H1 (cell line): ENCODE results near the gene KPNA6. TPM values are rescaled to one million over a fixed set of nuclear protein-coding genes. Genes with fewer than 3 reads are reported as not detected.

Experiments
- CTCF ChIA-PET: fragments of 300-600 bp; sonication (Branson Sonifier 250); formaldehyde crosslinking; loops from one replicate; lab custom pipeline; 2021; ENCODE audit not compliant: partially characterized antibody; lab: Charles Lee
- POLR2A ChIA-PET: fragments of 300-600 bp; sonication (Branson Sonifier 250); formaldehyde crosslinking; loops from one replicate; lab custom pipeline; 2021; ENCODE audit warnings: inconsistent platforms; ENCODE audit not compliant: partially characterized antibody; lab: Charles Lee
- DNase-seq, 2 experiments: peaks; one replicate each; pipeline versions ENCODE4 v3.0.0 to v3.0.0-alpha.2; 2010 to 2022; ENCODE audit warnings: low spot score in 2 of 2, low read depth in 1 of 2, mixed read lengths in 1 of 2
- FAIRE-seq: peaks from 2 replicates; lab custom pipeline; 2011; peaks lifted over from hg19 to GRCh38; lab: Jason Lieb, UNC
- H2AFZ ChIP-seq: 2 replicates; pipeline ENCODE4 v1.8.1; 2012; ENCODE audit warnings: low read length, inconsistent platforms
- H2AK5ac ChIP-seq: 2 replicates; pipeline ENCODE4 v1.6.1; 2013; ENCODE audit warnings: low read depth, low read length
- H2BK120ac ChIP-seq: replicated peaks from 2 replicates; pipeline ENCODE3; 2013; ENCODE audit warnings: low read depth, low read length, inconsistent platforms
- H2BK12ac ChIP-seq: 2 replicates; pipeline ENCODE4 v1.6.1; 2013; ENCODE audit warnings: low read depth, low read length
- H2BK15ac ChIP-seq: 2 replicates; pipeline ENCODE4 v1.6.1; 2013; ENCODE audit warnings: low read length
- H2BK20ac ChIP-seq: 2 replicates; pipeline ENCODE4 v1.6.1; 2013; ENCODE audit warnings: low read length
- H2BK5ac ChIP-seq: 2 replicates; pipeline ENCODE4 v1.6.1; 2013; ENCODE audit warnings: low read depth, low read length
- H3K14ac ChIP-seq: 2 replicates; pipeline ENCODE4 v1.6.1; 2013; ENCODE audit warnings: inconsistent platforms; ENCODE audit not compliant: insufficient read length
- H3K18ac ChIP-seq: 2 replicates; pipeline ENCODE4 v1.6.1; 2013; ENCODE audit warnings: low read length; ENCODE audit errors: extremely low read depth
- H3K23ac ChIP-seq: 2 replicates; pipeline ENCODE4 v1.6.1; 2013; ENCODE audit warnings: inconsistent platforms; ENCODE audit not compliant: insufficient read length
- H3K23me2 ChIP-seq: 2 replicates; pipeline ENCODE4 v1.6.1; 2013; ENCODE audit warnings: low read depth, low read length
- H3K27ac ChIP-seq: 2 replicates; pipeline ENCODE4 v1.6.1; 2011; ENCODE audit warnings: low read depth, low read length, inconsistent platforms
- H3K27me3 ChIP-seq, 4 experiments: replicated peaks in 1 of 4; 1 replicate in 1 of 4; 2 replicates in 3 of 4; pipeline versions ENCODE4 v1.6.1 to v1.8.1; 2011 to 2013; ENCODE audit warnings: low read length in 3 of 4, mild to moderate bottlenecking in 3 of 4, inconsistent platforms in 2 of 4, mixed read lengths in 2 of 4, moderate library complexity in 1 of 4; ENCODE audit not compliant: control insufficient read depth in 3 of 4, insufficient read depth in 3 of 4; ENCODE audit errors: extremely low read depth in 1 of 4
- H3K36me3 ChIP-seq, 4 experiments: 2 replicates each; pipeline versions ENCODE4 v1.6.1 to v1.8.1; 2011 to 2013; ENCODE audit warnings: mild to moderate bottlenecking in 4 of 4, low read length in 3 of 4, moderate library complexity in 2 of 4, control low read depth in 1 of 4, inconsistent platforms in 1 of 4; ENCODE audit not compliant: insufficient read depth in 4 of 4, control insufficient read depth in 2 of 4
- H3K4ac ChIP-seq: replicated peaks from 2 replicates; pipeline ENCODE3; 2013; ENCODE audit warnings: low read length, low read depth, mixed read lengths, inconsistent platforms; ENCODE audit not compliant: insufficient read length
- H3K4me1 ChIP-seq, 4 experiments: replicated peaks in 1 of 4; 1 replicate in 1 of 4; 2 replicates in 3 of 4; pipeline versions ENCODE4 v1.6.1 to v1.8.1; 2011 to 2013; ENCODE audit warnings: low read length in 3 of 4, inconsistent platforms in 2 of 4, mixed read lengths in 1 of 4; ENCODE audit not compliant: insufficient read depth in 4 of 4, control insufficient read depth in 3 of 4
- H3K4me2 ChIP-seq, 2 experiments: 2 replicates each; pipeline versions ENCODE4 v1.6.1 to v1.8.1; 2011 to 2013; ENCODE audit warnings: low read depth in 2 of 2, low read length in 2 of 2, control low read depth in 1 of 2, inconsistent platforms in 1 of 2, mild to moderate bottlenecking in 1 of 2; ENCODE audit not compliant: insufficient read depth in 1 of 2
- H3K4me3 ChIP-seq, 4 experiments: fragments of 200-600, 300-600 bp in 1 of 4; sonication (generic), shearing (Covaris generic), sonication (Bioruptor Twin) in 1 of 4; 2 replicates each; pipeline versions ENCODE4 v1.5.1 to v1.8.1; 2011 to 2016; ENCODE audit warnings: low read length in 4 of 4, low read depth in 3 of 4, control low read depth in 2 of 4, inconsistent platforms in 2 of 4, mild to moderate bottlenecking in 2 of 4, mixed read lengths in 1 of 4, moderate library complexity in 1 of 4; ENCODE audit not compliant: insufficient read depth in 2 of 4; ENCODE audit errors: extremely low read depth in 1 of 4
- H3K56ac ChIP-seq: replicated peaks from 2 replicates; pipeline ENCODE3; 2013; ENCODE audit warnings: low read depth, mild to moderate bottlenecking, mixed read lengths, low read length, inconsistent platforms; ENCODE audit not compliant: insufficient read length
- H3K79me1 ChIP-seq: 2 replicates; pipeline ENCODE4 v1.6.1; 2013; ENCODE audit warnings: low read depth, low read length, control low read depth
- H3K79me2 ChIP-seq, 2 experiments: 2 replicates each; pipeline versions ENCODE4 v1.6.1 to v1.8.1; 2012 to 2013; ENCODE audit warnings: low read length in 2 of 2, mild to moderate bottlenecking in 2 of 2, inconsistent platforms in 1 of 2; ENCODE audit not compliant: insufficient read depth in 2 of 2, control insufficient read depth in 1 of 2
- H3K9ac ChIP-seq, 4 experiments: replicated peaks in 1 of 4; 1 replicate in 1 of 4; 2 replicates in 3 of 4; pipeline versions ENCODE4 v1.6.1 to v1.8.1; 2011 to 2013; ENCODE audit warnings: low read depth in 3 of 4, low read length in 3 of 4, control low read depth in 2 of 4, mild to moderate bottlenecking in 2 of 4, moderate library complexity in 2 of 4, inconsistent platforms in 1 of 4; ENCODE audit errors: extremely low read depth in 1 of 4
- H3K9me3 ChIP-seq, 2 experiments: 2 replicates each; pipeline versions ENCODE4 v1.6.1 to v1.8.1; 2012 to 2013; ENCODE audit warnings: mild to moderate bottlenecking in 2 of 2, moderate library complexity in 2 of 2, control low read depth in 1 of 2, inconsistent platforms in 1 of 2, low read depth in 1 of 2, low read length in 1 of 2, mixed read lengths in 1 of 2; ENCODE audit not compliant: insufficient read depth in 2 of 2
- H4K20me1 ChIP-seq, 2 experiments: replicated peaks in 1 of 2; 2 replicates each; pipeline versions ENCODE3 to v1.8.1; 2011 to 2013; ENCODE audit warnings: inconsistent platforms in 2 of 2, low read length in 2 of 2, mild to moderate bottlenecking in 1 of 2; ENCODE audit not compliant: insufficient read depth in 2 of 2, control insufficient read depth in 1 of 2
- H4K5ac ChIP-seq: 2 replicates; pipeline ENCODE4 v1.6.1; 2013; ENCODE audit warnings: low read length, low read depth, mixed read lengths, inconsistent platforms; ENCODE audit not compliant: insufficient read length
- H4K8ac ChIP-seq: 2 replicates; pipeline ENCODE4 v1.8.0; 2013; ENCODE audit warnings: mild to moderate bottlenecking, moderate library complexity, low read length, inconsistent platforms; ENCODE audit not compliant: insufficient read depth; ENCODE audit errors: extremely low read depth
- H4K91ac ChIP-seq: replicated peaks from 2 replicates; pipeline ENCODE3; 2013; ENCODE audit warnings: low read length, mixed read lengths, inconsistent platforms; ENCODE audit not compliant: insufficient read length
- ASH2L ChIP-seq: fragments of 200-600, 300-600 bp; sonication (generic); IDR thresholded peaks from one replicate; pipeline ENCODE4 v1.7.1; 2017; ENCODE audit warnings: low read length
- CHD2 ChIP-seq: IDR thresholded peaks from 2 replicates; pipeline ENCODE4 v1.6.1; 2012; ENCODE audit warnings: low read length, improper control_type of control experiment
- EGR1 ChIP-seq: IDR thresholded peaks from 2 replicates; pipeline ENCODE4 v1.6.1; 2011; ENCODE audit warnings: low read depth, low read length, borderline replicate concordance
- FOSL1 ChIP-seq: IDR thresholded peaks from 2 replicates; pipeline ENCODE4 v1.6.1; 2011; ENCODE audit warnings: mild to moderate bottlenecking, low read depth, low read length, moderate library complexity; ENCODE audit not compliant: insufficient read depth
- KDM4A ChIP-seq: IDR thresholded peaks from one replicate; pipeline ENCODE4 v1.7.1; 2012; ENCODE audit warnings: low read depth, mild to moderate bottlenecking, moderate library complexity, low read length, inconsistent platforms; ENCODE audit not compliant: severe bottlenecking
- PHF8 ChIP-seq: fragments of 200-600 bp; sonication (generic); conservative IDR thresholded peaks from 2 replicates; pipeline ENCODE4 v1.7.1; 2012; ENCODE audit warnings: low read depth, mild to moderate bottlenecking, inconsistent platforms, low read length, moderate library complexity
- RBBP5 ChIP-seq: IDR thresholded peaks from 2 replicates; pipeline ENCODE4 v1.7.1; 2012; ENCODE audit warnings: low read depth, mild to moderate bottlenecking, inconsistent platforms, low read length, moderate library complexity, borderline replicate concordance
- RFX5 ChIP-seq: IDR thresholded peaks from 2 replicates; pipeline ENCODE4 v1.6.1; 2011; ENCODE audit warnings: low read depth, low read length, improper control_type of control experiment, borderline replicate concordance
- SAP30 ChIP-seq: fragments of 300-600 bp; sonication (generic); IDR thresholded peaks from 2 replicates; pipeline ENCODE4 v1.7.1; 2012; ENCODE audit warnings: low read length, moderate library complexity, mild to moderate bottlenecking, inconsistent platforms; ENCODE audit not compliant: insufficient read depth, insufficient replicate concordance
- SIRT6 ChIP-seq: IDR thresholded peaks from one replicate; pipeline ENCODE4 v1.7.1; 2012; ENCODE audit warnings: low read length, inconsistent platforms
- SUZ12 ChIP-seq: fragments of 200-600 bp; sonication (generic); IDR thresholded peaks from 2 replicates; pipeline ENCODE4 v1.6.1; 2012; ENCODE audit warnings: mild to moderate bottlenecking, inconsistent platforms, low read length, moderate library complexity, mixed read lengths
- TAF7 ChIP-seq: optimal IDR thresholded peaks from 2 replicates; pipeline ENCODE3; 2011; ENCODE audit warnings: low read depth, mild to moderate bottlenecking, inconsistent platforms, low read length, moderate library complexity, borderline replicate concordance
- TBP ChIP-seq: IDR thresholded peaks from 2 replicates; pipeline ENCODE4 v1.6.1; 2011; ENCODE audit warnings: low read depth, low read length, improper control_type of control experiment
- WGBS, 2 experiments: shearing (Covaris generic) in 1 of 2; methylation state at CpG; one replicate each; pipeline versions ENCODE4 v1.1.6 to v1.1.7; 2013 to 2015; ENCODE audit warnings: low lambda C conversion rate in 2 of 2, mixed read lengths in 2 of 2, inconsistent platforms in 1 of 2, low coverage in 1 of 2, missing lambda C conversion rate in 1 of 2; ENCODE audit not compliant: insufficient replicate concordance in 2 of 2, insufficient coverage in 1 of 2, insufficient read length in 1 of 2; ENCODE audit errors: extremely low coverage in 1 of 2, missing lambda C conversion rate in 1 of 2; 5-methylcytosine and 5-hydroxymethylcytosine counted together
- polyA plus RNA-seq, 7 experiments: library from polyadenylated mRNA; depleted of rRNA in 3 of 7; stranded (reverse) in 5 of 7; unstranded in 2 of 7; fragments of >200 nt in 5 of 7; fragments of 200-250 nt in 2 of 7; gene quantifications; 1 replicate in 5 of 7; 2 replicates in 1 of 7; 4 replicates in 1 of 7; pipeline versions ENCODE4 v1.2.1 to v1.2.3, GENCODE V29; 2011 to 2013; ENCODE audit warnings: missing spikeins in 2 of 7, mixed read lengths in 2 of 7
- total RNA-seq: library from RNA; stranded (reverse); fragmentation: NEBNext Ultra II Directional; extraction: Animal tissue kit (Norgen Biotek cat#: 25700); gene quantifications from 2 replicates; pipeline ENCODE4 v1.2.1, GENCODE V29; 2021

Gene KPNA6
- total and polyA plus RNA-seq, 2 of the 8 experiments (the other 6 are each of a cell fraction or from before 2014, with no cell fraction given) = 24.2 to 120 TPM

DNA sequence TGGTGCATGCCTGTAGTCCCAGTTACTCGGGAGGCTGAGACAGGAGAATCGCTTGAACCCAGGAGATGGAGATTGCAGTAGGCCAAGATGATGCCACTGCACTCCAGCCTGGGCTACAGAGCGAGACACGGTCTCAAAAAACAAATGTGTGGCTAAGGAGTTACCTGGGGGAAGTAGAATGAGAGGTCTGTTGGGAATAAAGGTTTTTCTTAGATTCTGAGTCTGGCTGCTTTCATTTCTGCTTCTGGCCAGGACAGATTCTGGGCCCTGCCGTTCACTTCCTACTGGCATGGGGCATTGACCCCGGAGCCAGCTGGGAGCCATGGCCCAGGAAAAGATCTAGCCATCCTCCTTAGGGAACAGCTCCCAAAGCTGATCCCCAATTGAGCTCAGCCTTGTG, 100.6 kb downstream of the KPNA6 start:
- H3K27me3 ChIP-seq = peaks cover 0 to 4% (median 2%) of the 10 kb centered on the region in 4 experiments; a peak in 3 of 7 replicates
- no peak overlapping the region for H4K5ac ChIP-seq
- no peak overlapping the region for H3K4ac ChIP-seq
- ChIA-PET POLR2A (interaction anchor here (0.6 to 8.9 kb wide), 7 partner anchors 10 to 194 kb away, joined by 3 to 91 read pairs (median 3); partner anchors contain the start of genes CCDC28B, EIF3I and TMEM234), CTCF (interaction anchor here (0.5 to 4.5 kb wide), 6 partner anchors 8 to 135 kb away, joined by 3 to 25 read pairs (median 4); partner anchors contain the start of gene TMEM39B)
- H3K9ac ChIP-seq = no peak overlapping the region
- H3K4me2 ChIP-seq = no peak overlapping the region
- no peaks in the 10 kb centered on the region; a peak in 1 of 8 replicates for H3K36me3 ChIP-seq
- H3K79me1 ChIP-seq = peaks cover 2% of the 10 kb centered on the region; the same call in 1 of the 2 replicates
- H3K23me2 ChIP-seq = peaks cover 8% of the 10 kb centered on the region; the same call in 1 of the 2 replicates
- 95% methylated on average over 6 of the region's 6 CpGs; no CpG with 5 or more reads in 1 of the 2 experiments for WGBS, 2 experiments
- no peak overlapping the region for H3K27ac ChIP-seq
- no peaks in the 10 kb centered on the region for H3K79me2 ChIP-seq
- H4K20me1 ChIP-seq = peaks cover 0 to 2% of the 10 kb centered on the region in 2 experiments
- H3K18ac ChIP-seq = no peak overlapping the region
- H2BK20ac ChIP-seq = no peak overlapping the region
- no peaks in the 10 kb centered on the region for H3K9me3 ChIP-seq
- H3K56ac ChIP-seq = no peak overlapping the region
- FAIRE-seq = no peak
- no peak overlapping the region for H2BK15ac ChIP-seq
- H4K91ac ChIP-seq = no peak overlapping the region
- no peak overlapping the region for H2AFZ ChIP-seq
- no peak overlapping the region for H3K23ac ChIP-seq
- no peak overlapping the region for H3K14ac ChIP-seq
- no peak overlapping the region for H2BK5ac ChIP-seq
- no peak overlapping the region for H3K4me3 ChIP-seq
- H4K8ac ChIP-seq = no peak overlapping the region
- H2BK120ac ChIP-seq = no peak overlapping the region
- H2AK5ac ChIP-seq = no peak overlapping the region
- H3K4me1 ChIP-seq = peaks cover 0 to 10% (median 2%) of the 10 kb centered on the region in 4 experiments; a peak in 2 of 7 replicates
- no peak for DNase-seq
- no peak overlapping the region for H2BK12ac ChIP-seq
- no peak for TF ChIP-seq ASH2L
- no peak for TF ChIP-seq SUZ12
- TF ChIP-seq SIRT6 = no peak
- no peak for TF ChIP-seq CHD2
- TF ChIP-seq SAP30 = no peak
- no peak for TF ChIP-seq EGR1
- TF ChIP-seq FOSL1 = no peak
- no peak for TF ChIP-seq PHF8
- TF ChIP-seq TAF7 = no peak
- no peak for TF ChIP-seq KDM4A
- no peak for TF ChIP-seq TBP
- no peak for TF ChIP-seq RBBP5
- no peak for TF ChIP-seq RFX5
